HuH-7 (cell line): ENCODE data around the gene RPL32.
"Not testable (repeated sequence)": the region's sequence is repeated elsewhere in the genome, so short reads cannot be mapped to it uniquely, and the experiment has no call there.

Source experiments
- DNase-seq: peaks from one replicate; pipeline ENCODE4 v3.0.0; 2011; ENCODE audit warnings: low spot score

RPL32 gene

DNA sequence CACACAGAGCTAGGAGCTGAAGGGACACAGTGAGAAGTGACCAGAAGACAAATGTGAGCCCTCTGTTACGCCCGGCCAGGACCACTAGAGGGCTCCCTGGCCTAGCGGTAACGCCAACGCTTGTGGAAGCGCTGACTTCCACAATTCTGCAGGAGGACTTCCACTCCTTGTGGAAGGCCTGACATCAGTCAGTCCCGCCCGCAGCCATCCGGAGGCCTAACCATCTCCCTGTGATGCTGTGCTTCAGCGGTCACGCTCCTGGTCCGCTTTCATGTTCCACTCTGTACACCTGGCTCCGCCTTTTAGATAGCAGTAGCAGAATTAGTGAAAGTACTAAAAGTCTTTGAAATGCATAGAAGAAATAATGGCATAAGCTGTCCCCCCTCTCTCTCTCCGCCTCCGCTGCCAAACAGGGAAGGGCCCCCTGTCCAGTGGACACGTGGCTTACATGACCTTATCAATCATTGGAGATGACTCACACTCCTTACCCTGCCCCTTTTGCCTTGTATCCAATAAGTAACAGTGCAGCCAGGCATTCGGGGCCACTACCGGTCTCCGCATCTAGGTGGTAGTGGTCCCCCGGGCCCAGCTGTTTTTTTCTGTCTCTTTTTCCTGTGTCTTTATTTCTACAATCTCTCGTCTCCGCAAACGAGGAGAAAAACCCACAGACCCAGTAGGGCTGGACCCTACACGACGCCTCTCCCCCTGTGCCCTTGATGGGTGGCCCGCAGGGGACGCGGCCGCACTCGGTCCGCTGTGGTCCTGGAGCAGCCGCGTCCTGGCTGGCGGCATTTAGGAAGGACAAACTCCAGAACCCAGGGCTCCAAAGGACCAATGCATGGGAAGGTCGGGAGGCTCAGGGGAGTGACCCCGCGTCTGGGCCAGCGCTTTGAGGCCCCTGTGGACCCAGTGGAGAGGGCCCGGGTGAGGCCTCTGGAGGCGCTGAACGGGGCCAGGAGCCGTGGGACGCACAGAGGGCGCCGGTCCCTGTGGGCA is 27.0 kb upstream of the RPL32 start:
- peak; percentile 96 for DNase-seq

DNA sequence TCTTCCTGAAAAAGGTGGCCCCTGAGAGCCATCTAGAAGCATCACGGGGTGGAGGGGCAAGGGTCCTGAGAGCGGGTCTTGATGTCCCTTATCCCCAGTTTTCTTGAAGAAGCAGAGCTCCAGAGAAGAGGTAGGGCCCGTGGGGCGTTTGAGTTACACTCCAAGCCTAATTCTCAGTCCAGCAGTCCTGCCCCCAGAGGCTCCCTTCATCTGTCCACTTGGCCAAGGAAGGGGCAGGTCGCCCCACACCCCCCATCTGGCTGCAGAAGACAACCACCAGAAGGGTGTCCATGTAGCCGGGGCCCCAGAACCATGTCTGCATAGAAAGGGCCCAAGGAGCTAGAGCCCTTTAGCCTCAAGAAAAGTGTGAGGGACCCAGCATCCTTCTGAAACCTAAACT is 25.5 kb upstream of the RPL32 start:
- DNase-seq: no peak

DNA sequence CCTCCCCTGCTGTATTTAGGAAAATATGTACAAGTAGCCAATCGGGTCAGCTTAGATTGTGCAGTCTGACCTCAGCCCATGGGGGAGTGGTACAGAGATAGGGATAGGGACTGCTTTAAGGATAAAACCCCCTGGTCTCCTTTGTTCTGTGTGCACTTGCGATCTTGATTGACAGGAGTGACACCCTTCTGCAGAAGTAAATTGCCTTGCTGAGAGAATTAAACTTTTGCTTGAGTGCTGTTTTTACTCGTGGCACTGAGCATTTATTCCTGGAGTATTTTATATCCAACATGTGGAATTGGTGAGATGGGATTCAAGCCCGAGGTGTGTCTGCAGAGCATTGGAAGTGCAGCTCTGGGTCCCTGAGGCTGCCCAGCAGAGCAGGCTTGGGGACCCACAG is 23.9 kb upstream of the RPL32 start:
- DNase-seq: no peak

DNA sequence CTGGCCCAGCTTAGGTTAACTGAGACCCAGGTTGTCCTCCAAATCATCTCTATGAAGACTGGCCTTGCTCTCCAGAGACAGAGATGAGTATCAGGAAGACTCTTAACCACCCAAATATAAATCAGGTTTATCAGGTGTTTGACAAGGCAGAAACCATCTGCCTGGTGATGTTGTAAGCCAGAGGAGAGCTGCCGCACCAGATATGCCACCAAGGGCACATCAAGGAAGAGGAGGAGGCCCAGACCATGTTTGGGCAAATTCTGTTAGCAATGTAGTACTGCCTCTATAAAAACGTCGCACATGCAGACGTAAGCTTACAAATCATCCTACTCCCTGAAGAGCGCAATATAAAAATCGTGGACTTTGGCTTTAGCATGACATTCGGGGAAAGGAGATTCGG is 21.0 kb upstream of the RPL32 start:
- DNase-seq: no peak

DNA sequence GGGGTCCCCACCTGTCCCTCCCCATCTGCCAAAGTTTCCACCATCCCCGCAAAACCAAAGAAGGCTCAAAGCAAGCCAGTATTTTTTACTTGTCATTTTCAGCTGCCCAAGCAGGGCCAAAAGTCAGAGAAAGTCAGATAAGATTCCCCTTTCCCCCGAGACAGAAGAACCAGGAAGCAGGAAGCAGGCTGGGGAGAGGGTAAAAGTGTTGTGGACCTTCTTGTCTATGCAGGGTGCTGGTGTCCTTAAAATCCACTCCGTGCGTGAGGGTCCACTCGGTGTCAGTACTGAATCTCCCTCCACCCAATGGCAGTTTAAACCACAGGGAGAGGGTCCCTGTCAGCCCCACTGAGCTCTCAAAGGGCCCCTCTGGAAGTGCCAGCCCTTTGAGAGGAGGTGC is 20.2 kb upstream of the RPL32 start:
- DNase-seq: no peak

DNA sequence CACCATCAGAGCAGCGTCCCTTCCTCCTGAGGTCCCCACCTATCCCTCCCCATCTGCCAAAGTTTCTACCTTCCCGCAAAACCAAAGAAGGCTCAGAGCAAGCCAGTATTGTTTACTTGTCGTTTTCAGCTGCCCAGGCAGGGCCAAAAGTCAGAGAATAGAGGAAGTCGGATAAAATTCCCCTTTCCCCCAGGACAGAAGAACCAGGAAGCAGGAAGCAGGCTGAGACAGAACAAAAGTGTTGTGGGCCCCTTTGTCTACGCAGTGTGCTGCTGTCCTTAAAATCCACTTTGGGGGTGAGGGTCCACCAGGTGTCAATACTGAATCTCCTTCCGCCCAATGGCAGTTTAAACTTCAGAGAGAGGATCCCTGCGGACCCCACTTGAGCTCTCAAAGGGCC is 18.5 kb upstream of the RPL32 start:
- DNase-seq: no peak

DNA sequence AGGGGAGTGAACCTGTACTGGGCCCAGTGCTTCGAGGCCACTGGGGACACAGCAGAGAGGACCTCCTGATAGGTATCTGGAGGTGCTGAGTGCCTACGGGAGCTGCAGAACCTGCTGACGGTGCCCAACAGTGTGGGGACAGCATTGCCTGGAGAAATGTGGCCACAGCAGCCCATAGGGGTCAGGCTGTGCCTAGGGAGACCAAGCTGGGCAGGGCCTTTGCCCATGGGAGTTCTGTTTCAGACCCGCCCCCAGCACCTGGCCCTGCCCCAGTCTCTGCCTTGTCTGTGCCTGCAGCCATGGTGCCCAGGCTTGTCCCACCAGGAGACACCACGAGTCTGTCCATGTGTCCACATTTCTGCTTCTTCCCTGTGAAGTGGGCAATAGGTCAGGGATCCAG is 15.3 kb upstream of the RPL32 start:
- no peak for DNase-seq

DNA sequence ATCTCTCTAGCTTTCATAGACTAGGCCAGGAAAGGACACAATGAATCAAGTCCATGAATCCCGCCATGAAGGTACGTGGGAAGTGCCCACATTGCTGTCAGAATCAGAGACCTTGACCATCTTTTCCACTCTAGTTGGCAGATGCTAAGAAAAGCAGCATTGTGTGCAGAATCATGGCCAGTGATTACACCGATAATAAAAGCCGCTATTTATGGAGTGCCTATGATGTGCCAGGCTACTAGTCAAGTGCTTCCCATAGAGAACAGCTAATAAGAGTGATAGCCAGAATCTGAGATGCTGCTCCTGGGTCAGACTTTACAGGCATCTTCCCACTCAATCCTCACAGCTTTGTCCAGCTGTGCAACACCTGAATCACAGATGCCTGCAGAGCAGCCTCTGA is 13.2 kb upstream of the RPL32 start:
- DNase-seq: no peak

DNA sequence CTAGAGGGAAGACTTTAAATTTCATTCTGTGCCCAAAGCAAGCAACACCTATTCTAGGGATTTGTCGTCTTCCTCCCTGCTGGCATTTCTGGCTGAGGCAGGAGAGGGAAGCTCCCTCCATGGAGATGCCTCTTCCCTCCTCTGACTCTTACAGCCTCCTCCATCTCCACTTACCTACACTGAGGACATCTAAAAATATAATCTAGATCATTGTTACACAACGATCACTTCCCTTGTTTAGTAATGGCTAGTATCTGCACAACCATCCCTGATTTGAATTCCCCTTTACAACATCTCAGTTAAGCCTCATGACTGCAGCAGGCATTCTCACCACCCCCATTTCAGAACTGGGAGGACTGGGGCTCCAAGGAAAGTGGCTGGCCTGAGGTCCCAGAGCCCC is 12.5 kb upstream of the RPL32 start:
- DNase-seq: not testable (repeated sequence)

DNA sequence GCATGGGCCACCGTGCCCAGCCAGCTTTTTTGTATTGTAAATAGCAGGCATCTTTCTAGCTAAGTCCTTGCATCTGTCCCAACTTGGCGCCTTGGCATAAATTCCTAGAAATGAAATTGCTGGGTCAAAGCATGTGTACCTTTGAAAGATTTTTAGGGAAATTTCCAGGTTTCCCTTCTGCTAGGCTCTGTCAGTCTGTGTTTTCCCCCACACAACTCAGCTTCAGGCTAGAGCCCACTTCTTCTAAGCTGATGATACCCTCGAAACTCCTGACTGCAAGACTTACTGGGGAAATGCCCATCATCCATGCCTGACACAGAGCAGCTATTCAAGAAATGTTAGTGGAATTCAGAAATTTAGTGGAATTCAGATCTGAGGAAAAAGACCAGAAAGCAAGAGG is 10.8 kb upstream of the RPL32 start:
- no peak for DNase-seq

DNA sequence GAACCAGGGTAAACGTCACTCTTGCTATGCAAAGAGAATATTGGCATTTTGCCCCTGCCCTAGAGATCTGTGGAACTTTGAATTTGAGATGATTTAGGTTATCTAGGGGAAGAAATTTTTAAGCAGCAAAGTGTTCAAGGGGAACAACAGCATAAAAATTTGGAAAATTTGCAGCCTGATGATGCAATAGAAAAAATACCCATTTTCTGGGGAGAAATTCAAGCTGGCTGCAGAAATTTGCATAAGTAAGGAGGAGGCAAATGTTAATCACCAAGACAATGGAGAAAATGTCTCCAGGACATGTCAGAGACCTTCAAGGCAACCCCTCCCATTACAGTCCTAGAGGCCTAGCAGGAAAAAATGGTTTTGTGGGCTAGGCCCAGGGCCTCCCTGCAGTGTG is 4.4 kb upstream of the RPL32 start:
- no peak for DNase-seq

DNA sequence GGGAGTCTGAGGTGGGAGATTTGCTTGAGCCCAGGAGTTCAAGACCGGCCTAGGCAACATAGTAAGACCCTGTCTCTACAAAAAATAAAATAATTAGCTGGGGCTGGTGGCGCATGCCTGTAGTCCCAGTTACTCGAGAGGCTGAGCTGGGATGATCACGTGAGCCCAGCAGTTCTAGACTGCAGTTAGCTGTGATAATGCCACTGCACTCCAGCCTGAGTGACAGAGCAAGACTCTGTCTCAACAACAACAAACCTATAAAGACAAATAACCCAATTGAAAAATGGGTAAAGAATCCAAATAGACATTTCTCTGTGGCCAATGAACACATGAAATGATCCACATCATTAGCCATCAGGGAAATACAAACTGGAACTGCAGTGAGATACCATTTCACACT is 1.1 kb upstream of the RPL32 start:
- no peak for DNase-seq

DNA sequence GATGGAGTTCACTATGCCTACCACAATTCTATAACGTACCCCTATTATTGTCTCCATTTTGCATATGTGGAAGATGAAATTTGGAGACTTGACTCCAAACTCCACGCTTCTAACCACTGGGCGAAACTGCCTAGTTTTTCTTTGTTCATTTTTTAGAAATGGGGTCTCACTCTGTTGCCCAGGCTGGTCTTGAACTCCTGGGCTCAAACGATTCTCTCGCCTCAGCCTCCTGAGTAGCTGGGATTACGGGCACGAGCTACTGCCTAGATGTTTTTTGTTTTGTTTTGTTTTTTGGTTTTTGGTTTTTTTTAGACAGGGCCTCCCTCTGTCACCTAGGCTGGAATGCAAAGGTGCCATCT is 584 bp upstream of the RPL32 start:
- no peak for DNase-seq

DNA sequence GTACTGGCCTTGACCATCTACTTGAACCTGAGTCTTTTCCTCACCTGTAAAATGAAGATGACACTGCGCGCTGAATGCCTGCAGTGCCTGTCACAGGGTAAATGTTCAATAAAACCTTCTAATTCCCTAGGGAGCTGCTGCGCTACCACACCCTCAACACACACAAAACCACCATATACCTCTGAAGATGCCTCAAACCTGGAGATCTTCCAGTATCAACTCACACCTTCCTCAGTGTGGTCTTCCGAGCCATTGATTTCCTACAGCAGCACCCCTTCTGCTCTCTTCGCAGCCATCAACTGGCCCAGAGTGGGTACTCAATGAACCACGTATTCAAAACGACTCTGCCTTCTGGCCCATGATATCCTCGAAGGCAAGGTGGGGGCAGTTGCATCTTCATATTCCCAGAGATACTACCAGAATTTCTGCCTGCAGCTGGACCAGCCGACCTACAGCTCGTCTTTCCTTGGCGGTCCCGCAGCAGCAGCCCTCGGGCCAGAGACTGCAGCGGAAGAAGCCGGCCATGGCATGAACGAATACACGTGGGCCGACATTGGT is 695 bp downstream of the RPL32 start:
- DNase-seq: no peak

DNA sequence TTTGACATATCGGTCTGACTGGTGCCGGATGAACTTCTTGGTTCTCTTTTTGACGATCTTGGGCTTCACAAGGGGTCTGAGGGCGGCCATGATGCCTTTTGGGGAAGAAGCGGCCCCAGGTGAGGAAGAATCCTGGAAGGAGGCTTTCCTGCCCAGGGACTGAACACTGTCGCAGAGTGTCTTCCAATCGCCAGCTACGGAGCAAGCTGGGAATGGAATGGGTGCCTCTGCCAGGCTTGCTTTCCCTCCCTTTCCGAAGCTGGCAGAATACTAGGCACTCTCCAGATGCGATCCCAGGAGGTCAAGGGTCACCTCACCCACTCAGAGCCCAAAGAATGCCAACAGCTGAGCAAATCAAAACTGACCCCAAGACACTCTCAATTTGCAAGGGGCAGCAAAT is 1.2 kb downstream of the RPL32 start:
- not testable (repeated sequence) for DNase-seq

DNA sequence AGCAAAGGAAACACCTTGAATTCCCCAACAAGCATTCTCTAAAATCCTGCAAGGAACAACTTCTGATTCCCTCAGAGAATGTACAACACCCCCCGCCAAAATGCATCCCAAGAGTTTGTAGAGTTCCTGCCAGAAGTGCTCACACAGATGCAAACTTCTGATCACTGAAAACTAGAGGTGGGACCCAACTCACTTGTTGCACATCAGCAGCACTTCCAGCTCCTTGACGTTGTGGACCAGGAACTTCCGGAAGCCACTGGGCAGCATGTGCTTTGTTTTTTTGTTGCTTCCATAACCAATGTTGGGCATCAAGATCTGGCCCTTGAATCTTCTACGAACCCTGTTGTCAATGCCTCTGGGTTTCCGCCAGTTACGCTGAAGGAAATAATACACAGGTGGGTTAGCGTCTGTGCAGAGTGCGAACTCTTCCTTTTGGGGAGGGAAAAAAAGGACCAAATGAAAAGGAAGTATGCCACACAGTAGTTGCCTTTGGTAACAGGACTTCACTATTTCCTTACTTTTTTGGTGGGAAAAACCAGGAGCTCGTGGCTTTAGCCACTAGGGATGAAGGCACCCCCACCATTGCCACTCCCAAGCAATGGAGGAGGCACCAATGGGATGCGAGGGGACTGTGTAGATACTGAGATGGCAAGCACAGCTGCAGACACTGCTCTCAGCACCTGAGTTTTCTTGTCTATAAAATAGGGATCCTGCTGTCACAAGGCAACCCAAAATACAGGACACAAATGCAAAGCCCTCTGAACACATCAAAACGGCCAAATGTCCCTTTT is 2.0 kb downstream of the RPL32 start:
- DNase-seq: no peak

DNA sequence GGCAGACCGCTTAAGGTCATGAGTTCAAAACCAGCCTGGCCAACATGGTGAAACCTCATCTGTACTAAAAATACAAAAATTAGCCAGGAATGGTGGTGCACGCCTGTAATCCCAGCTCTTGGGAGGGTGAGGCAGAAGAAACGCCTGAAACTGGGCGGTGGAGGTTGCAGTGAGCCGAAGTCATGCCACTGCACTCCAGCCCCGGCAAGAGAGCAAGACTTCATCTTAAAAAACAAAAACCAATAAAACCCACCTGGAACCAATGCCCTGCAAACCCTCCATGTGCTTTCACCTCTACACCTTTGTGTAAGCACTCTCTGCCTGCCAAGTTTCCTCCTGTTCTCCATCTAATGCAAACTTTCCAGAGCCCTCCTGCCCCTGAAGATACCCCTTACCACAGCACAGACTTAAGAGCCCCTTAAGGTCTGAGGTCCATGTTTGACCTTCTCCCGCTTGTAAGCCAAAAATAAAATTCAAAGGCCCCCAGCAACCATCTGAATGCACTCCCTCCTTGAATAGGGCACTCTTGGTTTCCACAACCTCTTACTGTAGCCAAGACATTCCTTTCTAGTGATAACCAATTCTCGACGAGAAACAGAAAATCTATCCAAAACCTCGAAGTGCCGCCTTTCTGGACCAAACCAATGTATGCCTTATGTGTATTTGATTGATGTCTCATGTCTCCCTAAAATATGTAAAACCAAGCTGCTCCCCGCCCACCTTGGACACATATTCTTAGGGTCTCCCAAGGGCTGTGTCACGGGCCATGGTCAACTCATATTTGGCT is 3.0 kb downstream of the RPL32 start:
- no peak for DNase-seq

DNA sequence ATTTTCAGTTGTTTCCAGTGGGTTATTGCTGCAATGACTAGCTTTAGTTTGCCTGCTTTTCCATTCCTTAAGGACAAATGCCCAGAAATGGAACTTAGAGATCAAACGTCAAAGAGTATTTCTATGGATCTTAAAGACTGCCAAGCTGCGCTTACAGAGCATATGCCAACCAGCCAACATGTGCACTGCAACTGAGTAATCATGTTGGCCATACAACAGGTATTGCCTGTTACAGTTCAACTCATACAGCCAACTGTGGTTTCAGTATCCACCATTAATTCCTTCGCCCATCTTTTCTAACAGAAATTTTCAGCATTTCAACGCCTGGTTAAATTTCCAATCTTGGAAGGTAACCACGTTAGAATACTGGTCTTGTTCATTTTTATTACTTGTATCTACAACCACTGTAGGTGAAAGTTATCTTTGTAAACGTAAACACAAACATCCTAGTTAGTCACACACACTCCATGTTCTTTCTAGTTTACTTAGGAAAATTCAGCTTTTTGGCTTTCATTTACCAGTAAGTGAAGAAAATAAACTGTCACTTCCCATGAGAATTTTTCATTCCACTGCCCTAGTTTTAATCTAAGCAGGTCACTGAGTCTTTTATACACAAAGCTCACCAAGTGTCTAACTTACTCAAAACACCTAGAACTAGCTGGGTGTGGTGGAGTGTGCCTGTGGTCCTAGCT is 3.9 kb downstream of the RPL32 start:
- no peak for DNase-seq

DNA sequence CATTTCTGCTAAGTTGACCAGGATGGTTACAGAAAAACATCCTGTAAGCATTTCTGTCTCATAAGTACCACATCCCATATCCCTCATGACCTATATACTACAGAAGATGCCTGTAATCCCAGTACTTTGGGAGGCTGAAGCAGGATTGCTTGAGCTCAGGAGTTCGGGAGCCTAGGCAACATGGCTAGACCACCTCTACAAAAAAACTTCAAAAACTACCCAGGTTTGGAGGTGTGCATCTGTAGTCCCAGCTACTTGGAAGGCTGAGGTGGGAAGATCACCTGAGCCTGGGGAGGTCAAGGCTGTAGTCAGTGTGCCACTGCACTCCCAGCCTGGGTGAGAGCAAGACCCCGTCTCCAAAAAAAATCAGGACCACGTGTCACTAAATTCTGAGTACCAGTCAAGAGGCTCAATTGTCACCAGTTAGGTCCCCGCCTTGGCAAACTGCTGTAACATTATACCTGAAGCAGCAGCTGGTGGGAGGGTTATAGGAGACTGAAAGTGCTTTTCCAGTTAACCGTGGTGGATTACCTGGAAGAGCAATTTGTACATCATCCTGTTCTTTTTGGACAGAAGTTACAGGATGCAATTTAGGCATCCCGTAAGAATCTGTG is 6.2 kb downstream of the RPL32 start:
- DNase-seq: no peak

DNA sequence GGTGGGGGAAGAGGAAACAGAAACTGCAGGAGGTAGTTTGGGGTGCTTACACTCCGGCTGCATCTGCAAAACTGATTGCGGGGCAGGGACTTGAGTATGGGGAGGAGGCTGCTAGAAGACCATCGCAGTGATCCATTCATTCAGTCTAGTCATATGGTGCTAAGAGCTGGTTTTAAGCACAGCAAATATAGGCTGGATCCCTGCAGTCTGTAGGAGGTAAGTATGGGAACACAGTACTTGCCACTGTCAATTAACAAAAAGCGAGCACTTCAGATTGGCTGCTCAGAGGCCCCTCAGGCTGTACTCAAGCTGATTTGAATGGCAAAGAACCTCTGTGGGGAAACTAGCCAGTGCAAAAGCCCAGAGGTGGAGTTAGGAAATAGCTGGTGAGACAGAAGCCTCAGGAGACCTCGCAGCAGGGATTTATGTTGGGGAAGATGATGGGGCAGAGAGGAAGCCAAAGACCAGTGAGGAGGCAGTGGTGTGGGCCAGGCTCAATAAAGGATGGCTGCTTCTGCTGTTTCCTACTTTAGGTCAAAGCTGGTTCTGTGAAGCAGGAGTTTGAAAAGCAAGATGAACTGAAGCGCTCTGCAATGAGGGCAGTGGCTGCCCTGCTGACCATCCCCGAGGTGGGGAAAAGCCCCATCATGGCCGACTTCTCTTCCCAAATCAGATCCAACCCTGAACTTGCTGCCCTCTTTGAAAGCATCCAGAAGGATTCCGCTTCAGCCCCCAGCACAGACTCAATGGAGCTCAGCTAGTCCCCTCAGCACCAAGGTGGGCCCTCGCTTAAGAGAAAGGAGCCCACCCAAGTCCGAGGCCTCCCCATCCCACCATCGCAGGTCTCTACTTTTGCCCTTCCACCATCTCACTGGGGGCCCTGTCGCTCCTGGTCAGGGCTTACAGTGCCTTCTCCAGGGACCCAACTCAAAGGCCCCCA is 7.9 kb downstream of the RPL32 start:
- DNase-seq: no peak
